Muscle layer of colon (tissue), 2 donors: ENCODE measurements around the gene ZNF883.

Source experiments
- H3K27ac ChIP-seq: one replicate; pipeline ENCODE4 v1.7.0; 2013; ENCODE audit warnings: low read depth, mild to moderate bottlenecking, low read length, moderate library complexity
- H3K27me3 ChIP-seq, 2 donors: one replicate each; pipeline ENCODE4 v1.7.0; 2013; ENCODE audit warnings: low read length in 2 of 2, mild to moderate bottlenecking in 2 of 2; ENCODE audit not compliant: insufficient read depth in 2 of 2, control insufficient read depth in 1 of 2
- H3K36me3 ChIP-seq: one replicate; pipeline ENCODE4 v1.7.0; 2013; ENCODE audit warnings: mild to moderate bottlenecking, low read length; ENCODE audit not compliant: insufficient read depth
- H3K4me1 ChIP-seq: one replicate; pipeline ENCODE4 v1.7.0; 2013; ENCODE audit warnings: mild to moderate bottlenecking, low read length; ENCODE audit not compliant: insufficient read depth
- H3K4me3 ChIP-seq, 2 donors: one replicate each; pipeline ENCODE4 v1.7.0; 2013; ENCODE audit warnings: low read length in 2 of 2, low read depth in 1 of 2, mild to moderate bottlenecking in 1 of 2, moderate library complexity in 1 of 2
- H3K9ac ChIP-seq: one replicate; pipeline ENCODE4 v1.7.0; 2013; ENCODE audit warnings: low read length
- H3K9me3 ChIP-seq: one replicate; pipeline ENCODE4 v1.7.0; 2013; ENCODE audit warnings: mild to moderate bottlenecking, low read length
- donor health status: abdominal sarcoma.
- donor health status: Adenocarcinoma of cecum.

The ZNF883 gene

DNA sequence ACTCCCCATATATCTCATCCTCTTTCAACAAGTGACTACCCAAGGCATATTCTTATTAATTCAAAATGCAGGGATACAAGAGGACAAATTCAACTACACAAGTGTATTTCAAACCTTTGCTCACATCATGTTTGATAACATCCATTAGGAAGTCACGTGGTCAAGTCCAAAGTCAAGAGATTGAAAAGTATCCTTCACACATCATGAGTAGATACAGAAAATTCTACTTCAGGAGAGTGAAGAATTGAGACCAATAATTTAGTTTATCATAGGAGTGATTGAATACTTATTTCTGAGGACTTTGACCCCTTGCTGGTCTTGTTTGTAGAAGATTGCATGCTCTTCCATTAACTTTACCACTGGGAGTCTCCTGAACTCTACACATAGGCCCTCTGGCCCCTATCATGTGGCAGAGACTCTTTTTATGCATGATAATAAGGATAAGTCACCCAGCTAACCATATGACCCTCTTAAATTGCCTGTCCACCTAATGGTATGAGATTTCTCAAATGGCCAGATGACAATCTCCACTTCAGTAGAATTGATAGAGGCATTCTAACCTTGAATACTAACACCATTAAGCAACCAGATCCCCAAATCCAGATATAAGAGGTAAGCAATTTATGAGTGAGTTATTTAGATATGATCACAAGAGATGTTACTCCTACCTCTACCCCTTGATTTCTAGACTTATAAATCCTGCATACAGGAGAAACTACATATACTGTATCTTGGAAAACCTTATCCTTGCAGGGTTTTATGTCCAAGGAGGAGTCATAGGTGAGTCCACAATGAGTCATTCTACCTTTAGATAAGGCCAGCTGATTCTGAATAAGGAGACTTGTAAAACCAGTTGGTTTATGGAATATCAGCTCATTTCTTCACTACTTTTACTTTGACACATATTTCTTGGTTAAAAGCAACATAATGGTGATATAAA, 94.7 kb downstream of the ZNF883 start:
- H3K4me1 ChIP-seq = no peaks in the 10 kb centered on the region
- H3K9ac ChIP-seq = no peak overlapping the region
- no peak overlapping the region for H3K4me3 ChIP-seq
- no peaks in the 10 kb centered on the region for H3K9me3 ChIP-seq
- no peaks in the 10 kb centered on the region for H3K27me3 ChIP-seq
- no peaks in the 10 kb centered on the region for H3K36me3 ChIP-seq
- H3K27ac ChIP-seq = no peak overlapping the region

DNA sequence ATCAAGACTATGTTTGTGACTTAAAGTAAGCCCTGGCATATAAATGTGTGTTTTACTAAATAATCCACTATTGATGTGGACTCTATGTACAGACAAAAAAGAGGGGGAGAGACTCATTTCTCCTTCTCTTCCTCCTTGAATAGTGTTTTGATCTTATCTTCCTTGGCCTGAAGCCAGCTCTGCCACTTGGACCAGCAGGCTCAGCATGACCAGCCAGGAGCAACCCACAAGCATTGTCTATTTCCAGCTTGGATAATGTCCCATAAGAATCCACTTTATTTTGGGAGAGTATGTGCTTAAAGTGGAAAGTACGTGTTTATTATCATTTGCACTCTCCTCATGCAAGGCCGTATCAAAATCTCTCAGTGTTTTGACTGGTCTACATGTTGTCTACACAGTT, 97.5 kb downstream of the ZNF883 start:
- no peaks in the 10 kb centered on the region for H3K9me3 ChIP-seq
- H3K36me3 ChIP-seq = no peaks in the 10 kb centered on the region
- H3K4me1 ChIP-seq = no peaks in the 10 kb centered on the region
- H3K27ac ChIP-seq = no peak overlapping the region
- no peak overlapping the region for H3K9ac ChIP-seq
- H3K27me3 ChIP-seq = no peaks in the 10 kb centered on the region
- no peak overlapping the region for H3K4me3 ChIP-seq

DNA sequence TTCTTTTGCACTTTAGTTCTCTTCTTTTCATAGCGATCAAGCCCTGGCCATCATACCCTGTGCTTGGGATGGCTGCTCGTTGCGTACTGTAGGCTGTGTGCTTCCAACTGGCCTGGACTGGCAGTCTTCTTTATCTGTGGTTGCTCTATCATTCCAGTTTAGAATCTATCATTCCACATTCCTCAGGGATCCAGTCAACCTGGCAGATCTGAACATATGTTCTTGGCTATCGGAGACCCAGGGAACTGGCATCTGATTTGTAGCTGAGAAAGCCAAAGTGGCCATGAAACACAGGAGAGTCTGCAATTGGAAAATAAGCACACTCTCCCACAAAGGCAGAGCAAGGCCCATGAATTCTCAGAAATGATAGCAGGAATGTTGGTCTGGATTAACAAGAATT, 98.7 kb downstream of the ZNF883 start:
- Histone ChIP-seq H3K36me3 (no peaks in the 10 kb centered on the region), H3K9ac (no peak overlapping the region), H3K27me3 (no peaks in the 10 kb centered on the region), H3K9me3 (no peaks in the 10 kb centered on the region), H3K27ac (no peak overlapping the region), H3K4me1 (no peaks in the 10 kb centered on the region), H3K4me3 (no peak overlapping the region)

DNA sequence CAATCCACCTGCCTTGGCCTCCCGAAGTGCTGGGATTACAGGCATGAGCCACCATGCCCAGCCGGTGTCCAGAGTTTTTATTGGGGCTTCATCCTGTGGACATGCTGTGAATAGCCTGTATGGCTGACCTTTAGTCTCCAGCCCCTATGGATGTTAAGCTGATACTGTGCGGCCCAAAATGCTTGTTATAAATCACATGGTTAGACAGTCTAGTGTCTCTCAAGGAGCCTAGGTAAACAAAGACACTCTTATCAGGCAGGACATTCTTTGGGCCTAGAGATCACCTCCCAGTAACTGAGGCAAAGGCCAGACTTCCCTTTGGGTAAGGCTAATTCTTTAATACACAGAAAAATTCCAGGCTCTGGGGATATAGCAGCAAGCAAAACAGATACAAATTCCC, 99.4 kb downstream of the ZNF883 start:
- H3K27me3 ChIP-seq = no peaks in the 10 kb centered on the region
- no peaks in the 10 kb centered on the region for H3K9me3 ChIP-seq
- H3K27ac ChIP-seq = no peak overlapping the region

DNA sequence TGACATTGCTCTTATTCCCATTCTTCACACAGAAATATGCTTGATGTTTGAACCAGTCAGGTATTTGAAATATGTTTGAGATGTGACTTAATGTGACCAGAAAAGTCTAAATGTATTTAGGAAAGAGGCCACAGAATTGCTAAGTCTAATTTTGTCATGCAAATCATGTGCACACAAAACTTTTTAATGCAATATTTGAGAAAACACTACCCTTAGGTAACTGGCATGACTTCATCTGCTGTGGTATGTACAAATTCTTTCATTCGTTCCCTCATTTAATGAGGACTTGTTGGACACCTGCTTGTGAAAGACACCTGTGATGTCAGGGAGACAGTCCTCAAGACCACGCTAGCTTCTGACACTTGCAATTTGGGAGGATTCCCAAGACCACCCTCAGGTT, 100.3 kb downstream of the ZNF883 start:
- H3K9me3 ChIP-seq = no peaks in the 10 kb centered on the region
- no peaks in the 10 kb centered on the region for H3K4me1 ChIP-seq
- no peak overlapping the region for H3K27ac ChIP-seq
- no peaks in the 10 kb centered on the region for H3K27me3 ChIP-seq
- no peak overlapping the region for H3K4me3 ChIP-seq
- no peaks in the 10 kb centered on the region for H3K36me3 ChIP-seq
- H3K9ac ChIP-seq = no peak overlapping the region

More for the DNA sequence above, 99.4 kb downstream of the ZNF883 start:
- Histone ChIP-seq H3K4me3 (no peak overlapping the region), H3K9ac (no peak overlapping the region), H3K4me1 (no peaks in the 10 kb centered on the region), H3K36me3 (no peaks in the 10 kb centered on the region)
